ENCODE data around the gene SLC66A3. TPM values are rescaled to one million over a fixed set of nuclear protein-coding genes. Genes with fewer than 3 reads are reported as not detected.

Gene SLC66A3
- total RNA-seq, result 13.1 and 16.0 TPM in 2 replicates

GRCh38 chr2:11155381-11156035, at the start of gene SLC66A3:
TSS of gene SLC66A3 (plus strand) at chr2:11155467. CDS start at chr2:11155547, 80 bp downstream.
- intact Hi-C loops (cut with micrococcal nuclease), result loop anchor here (1.0 to 5.0 kb wide), 13 partner anchors 25 to 1733 kb away; partner anchors contain the start of genes CPSF3, E2F6, HPCAL1 and ITGB1BP1

GRCh38 chr2:11109002-11109401, 46.3 kb upstream of the SLC66A3 start:
- intact Hi-C loops (cut with micrococcal nuclease), result no loop called here

GRCh38 chr2:11112870-11113428, 42.3 kb upstream of the SLC66A3 start:
- intact Hi-C loops (cut with micrococcal nuclease), result no loop called here

- intact Hi-C loops (cut with micrococcal nuclease), result no loop called here
These were observed 37.5 kb upstream of the SLC66A3 start for GRCh38 chr2:11117776-11118175.

- intact Hi-C loops (cut with micrococcal nuclease), result no loop called here
These were observed 36.5 kb upstream of the SLC66A3 start for GRCh38 chr2:11118761-11119160.

GRCh38 chr2:11121099-11121822, 34.0 kb upstream of the SLC66A3 start:
- intact Hi-C loops (cut with micrococcal nuclease), result no loop called here

GRCh38 chr2:11121823-11122155, 33.5 kb upstream of the SLC66A3 start:
- intact Hi-C loops (cut with micrococcal nuclease), result no loop called here

- intact Hi-C loops (cut with micrococcal nuclease), result no loop called here
These were observed 32.9 kb upstream of the SLC66A3 start for GRCh38 chr2:11122380-11122779.

GRCh38 chr2:11123001-11123809, 32.1 kb upstream of the SLC66A3 start:
- intact Hi-C loops (cut with micrococcal nuclease), result no loop called here

- intact Hi-C loops (cut with micrococcal nuclease), result loop anchor here (1.0 to 2.0 kb wide), 3 partner anchors 25 to 292 kb away; no protein-coding TSS in a partner anchor
These were observed 31.2 kb upstream of the SLC66A3 start for GRCh38 chr2:11123856-11124759.

- intact Hi-C loops (cut with micrococcal nuclease), result loop anchor here (1.0 to 2.0 kb wide), 3 partner anchors 26 to 292 kb away; no protein-coding TSS in a partner anchor
These were observed 30.6 kb upstream of the SLC66A3 start for GRCh38 chr2:11124760-11125068.

- intact Hi-C loops (cut with micrococcal nuclease), result no loop called here
These were observed 27.5 kb upstream of the SLC66A3 start for GRCh38 chr2:11127761-11128160.

- intact Hi-C loops (cut with micrococcal nuclease), result no loop called here
These were observed 26.9 kb upstream of the SLC66A3 start for GRCh38 chr2:11128243-11128951.

- intact Hi-C loops (cut with micrococcal nuclease), result loop anchor here (1.0 kb wide), 6 partner anchors 25 to 336 kb away; partner anchors contain the start of genes E2F6, PDIA6 and SLC66A3
These were observed 25.4 kb upstream of the SLC66A3 start for GRCh38 chr2:11129598-11130449.

- intact Hi-C loops (cut with micrococcal nuclease), result no loop called here
These were observed 23.9 kb upstream of the SLC66A3 start for GRCh38 chr2:11131166-11131920.

GRCh38 chr2:11132036-11132671, 23.1 kb upstream of the SLC66A3 start:
- intact Hi-C loops (cut with micrococcal nuclease), result loop anchor here (1.0 kb wide), 4 partner anchors 314 to 550 kb away; no protein-coding TSS in a partner anchor

GRCh38 chr2:11133238-11133935, 21.9 kb upstream of the SLC66A3 start:
- intact Hi-C loops (cut with micrococcal nuclease), result loop anchor here (1.0 kb wide), 1 partner anchor 212 kb away; no protein-coding TSS in a partner anchor

Data from T-helper 1 cell treated with Interleukin-12 subunit alpha and Interleukin-12 subunit beta and Interleukin-4 antibody, amounts not matched to agents 30 ng/mL and 1 ng/mL, for 36 hours (primary cell).